GM12875 (cell line): Measurements from ENCODE around the gene PRKAR1A.

Source experiments
- H3K4me3 ChIP-seq: one replicate; pipeline ENCODE4 v1.5.1; 2011; ENCODE audit warnings: low read depth, low read length, control low read depth
- CTCF ChIP-seq: IDR thresholded peaks from 2 replicates; pipeline ENCODE4 v1.5.1; 2011; ENCODE audit warnings: low read depth, mild to moderate bottlenecking, control low read depth, inconsistent platforms, low read length, moderate library complexity, borderline replicate concordance; ENCODE audit not compliant: insufficient read depth

Gene PRKAR1A

GRCh38 chr17:68532826-68533225 lies 20.6 kb downstream of the PRKAR1A start:
- no peak for TF ChIP-seq CTCF
- no peak overlapping the region for H3K4me3 ChIP-seq

GRCh38 chr17:68533887-68534694 lies 21.9 kb downstream of the PRKAR1A start:
- no peak overlapping the region for H3K4me3 ChIP-seq
- TF ChIP-seq CTCF = no peak

GRCh38 chr17:68534695-68535088 lies 22.5 kb downstream of the PRKAR1A start:
- no peak overlapping the region for H3K4me3 ChIP-seq
- TF ChIP-seq CTCF = no peak

GRCh38 chr17:68535922-68536321 lies 23.7 kb downstream of the PRKAR1A start:
- no peak for TF ChIP-seq CTCF
- no peak overlapping the region for H3K4me3 ChIP-seq

- TF ChIP-seq CTCF = peak; percentile 43; the same call in 1 of the 2 replicates
Observed at GRCh38 chr17:68539548-68540467, 27.6 kb downstream of the PRKAR1A start.

GRCh38 chr17:68540981-68541380 lies 28.8 kb downstream of the PRKAR1A start:
- no peak overlapping the region for H3K4me3 ChIP-seq
- TF ChIP-seq CTCF = no peak

More at GRCh38 chr17:68539548-68540467, 27.6 kb downstream of the PRKAR1A start:
- no peak overlapping the region for H3K4me3 ChIP-seq
